HG03520 (cell line): ENCODE results near the gene TP53RK.
"Not testable (repeated sequence)": the region's sequence is repeated elsewhere in the genome, so short reads cannot be mapped to it uniquely, and the experiment has no call there.

Experiments used
- ATAC-seq: cut with Tn5 transposase; IDR thresholded peaks from one replicate; pipeline ENCODE4 v1.9.1; 2021; ENCODE audit warnings: mild to moderate bottlenecking, moderate library complexity; ENCODE audit not compliant: unreplicated experiment

TP53RK gene

DNA sequence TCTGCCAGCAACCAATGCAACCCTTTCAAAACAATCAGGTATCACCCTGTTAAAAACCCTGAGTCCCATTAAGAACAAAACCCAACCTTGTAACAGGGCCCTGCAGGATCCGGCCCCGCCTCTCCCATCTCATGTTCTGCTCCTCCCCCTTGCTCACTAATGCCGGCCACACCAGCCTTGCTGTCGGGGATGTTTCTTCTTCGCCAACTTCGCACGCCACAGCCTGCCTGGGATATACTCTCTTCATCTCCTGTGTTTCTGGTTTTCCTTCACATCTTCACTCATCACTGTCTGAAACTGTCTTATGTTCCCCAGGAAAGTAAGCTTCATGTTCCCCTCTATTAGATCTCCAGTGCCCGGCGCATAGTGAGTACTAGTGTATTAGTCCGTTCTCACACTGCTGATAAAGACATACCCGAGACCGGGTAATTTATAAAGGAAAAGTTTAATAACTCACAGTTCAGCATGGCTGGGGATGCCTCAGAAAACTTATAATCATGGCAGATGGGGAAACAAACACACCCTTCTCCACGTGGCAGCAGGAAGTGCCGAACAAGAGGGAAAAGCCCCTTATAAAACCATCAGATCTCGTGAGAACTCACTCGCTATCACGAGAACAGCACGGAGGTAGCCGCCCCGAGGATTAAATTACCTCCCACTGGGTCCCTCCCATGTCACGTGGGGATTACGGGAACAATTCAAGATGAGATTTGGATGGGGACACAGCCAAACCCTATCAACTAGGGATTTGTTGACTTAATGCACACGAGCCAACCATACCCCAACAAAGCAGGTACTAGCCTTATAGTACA is 5.1 kb downstream of the TP53RK start:
- no peak for ATAC-seq

GRCh38 chr20:46683668-46683938 is 5.6 kb downstream of the TP53RK start:
- ATAC-seq: no peak

DNA sequence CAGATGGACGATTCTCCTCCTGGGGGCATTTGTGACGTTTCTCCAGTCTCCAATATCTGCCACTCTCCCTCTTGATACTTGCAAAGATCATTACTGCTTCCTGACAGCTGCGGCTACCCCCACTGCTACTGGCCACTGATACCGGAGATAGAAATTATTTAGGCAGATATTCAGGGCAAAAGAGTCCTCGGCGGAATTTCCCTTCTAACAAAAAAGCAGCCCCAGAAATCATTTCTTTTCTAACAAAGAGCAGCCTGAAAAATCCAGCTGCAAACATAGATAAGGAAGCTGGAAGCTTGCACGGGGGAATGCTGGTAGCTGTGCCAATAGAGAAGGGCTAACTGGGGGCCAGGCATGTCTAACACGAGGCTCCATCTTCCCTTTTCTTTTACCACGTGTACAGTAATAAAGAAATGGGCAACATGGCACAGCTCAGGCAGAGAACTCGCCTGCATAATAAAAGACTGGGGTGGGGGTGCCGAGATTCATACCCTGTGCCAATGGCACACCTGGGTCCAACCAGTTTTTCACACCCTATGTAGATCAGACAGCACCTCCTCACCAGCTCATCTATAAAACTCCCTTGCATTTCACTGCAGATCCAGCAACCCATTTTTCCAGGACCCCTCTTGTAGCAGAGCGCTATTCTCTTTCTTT is 6.1 kb downstream of the TP53RK start:
- ATAC-seq: no peak

- no peak for ATAC-seq
Measured at GRCh38 chr20:46682063-46682821, 7.0 kb downstream of the TP53RK start.

GRCh38 chr20:46681032-46681854 is 8.0 kb downstream of the TP53RK start:
- no peak for ATAC-seq

DNA sequence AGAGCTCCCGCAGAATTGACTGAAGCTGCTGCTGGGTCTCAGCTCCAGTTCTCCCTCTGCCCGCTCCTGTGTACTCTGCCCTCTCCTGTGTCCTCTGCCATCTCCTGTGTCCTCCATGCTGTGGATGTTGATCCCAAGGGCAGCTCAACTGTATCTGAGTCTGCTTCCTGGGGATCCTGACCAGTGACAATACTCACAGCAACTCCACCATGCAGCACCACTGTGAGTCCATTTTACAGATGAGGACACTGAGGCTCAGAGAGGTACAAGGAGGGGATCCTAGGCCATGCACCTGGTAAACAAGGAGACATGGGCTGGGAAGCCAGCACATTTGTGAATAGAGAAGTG is 8.6 kb downstream of the TP53RK start:
- ATAC-seq: no peak

DNA sequence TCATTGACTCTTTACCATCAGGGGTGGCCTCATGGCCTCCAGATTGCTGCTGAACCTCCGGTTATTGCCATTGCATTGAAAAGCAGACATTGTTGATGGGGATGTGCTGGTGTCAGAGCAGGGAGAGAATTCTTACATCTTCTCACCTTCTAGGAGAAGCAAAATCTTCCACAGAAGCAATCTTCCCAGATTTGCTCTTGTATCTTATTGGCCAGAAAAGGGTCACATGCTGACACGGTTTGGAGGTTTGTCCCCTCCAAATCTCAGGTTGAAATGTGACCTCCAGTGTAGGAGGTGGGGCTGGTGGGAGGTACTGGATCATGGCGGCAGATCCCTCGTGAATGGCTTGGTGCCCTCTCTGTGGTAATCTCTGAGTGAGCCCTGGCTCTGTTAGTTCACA is 10.7 kb downstream of the TP53RK start:
- no peak for ATAC-seq

- no peak for ATAC-seq
Measured at GRCh38 chr20:46677608-46678007, 11.6 kb downstream of the TP53RK start.

DNA sequence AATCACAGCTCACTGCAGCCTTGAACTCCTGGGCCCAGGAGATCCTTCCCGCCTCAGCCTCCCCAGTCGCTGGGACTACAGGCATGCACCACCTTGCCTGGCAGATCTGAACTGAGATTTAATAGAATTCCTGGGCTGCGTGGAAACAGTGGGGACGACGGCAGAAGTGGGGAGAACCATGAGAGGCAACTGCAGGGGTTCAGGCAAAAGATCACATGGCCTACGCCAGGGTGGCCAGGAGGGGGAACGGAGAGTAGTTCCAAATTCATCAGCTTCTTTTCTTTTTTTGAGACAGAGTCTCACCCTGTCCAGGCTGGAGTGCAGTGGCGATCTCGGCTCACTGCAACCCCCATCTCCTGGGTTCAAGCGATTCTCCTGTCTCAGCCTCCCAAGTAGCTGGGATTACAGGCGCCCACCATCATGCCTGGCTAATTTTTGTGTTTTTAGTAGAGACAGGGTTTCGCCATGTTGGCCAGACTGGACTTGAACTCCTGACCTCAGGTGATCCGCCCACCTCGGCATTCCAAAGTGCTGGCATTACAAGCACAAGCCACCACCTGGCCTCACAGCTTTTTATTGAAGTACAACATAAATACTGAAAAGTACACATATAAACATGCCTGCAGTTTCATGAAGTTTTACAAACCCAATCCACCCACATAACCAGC is 12.5 kb downstream of the TP53RK start:
- not testable (repeated sequence) for ATAC-seq

DNA sequence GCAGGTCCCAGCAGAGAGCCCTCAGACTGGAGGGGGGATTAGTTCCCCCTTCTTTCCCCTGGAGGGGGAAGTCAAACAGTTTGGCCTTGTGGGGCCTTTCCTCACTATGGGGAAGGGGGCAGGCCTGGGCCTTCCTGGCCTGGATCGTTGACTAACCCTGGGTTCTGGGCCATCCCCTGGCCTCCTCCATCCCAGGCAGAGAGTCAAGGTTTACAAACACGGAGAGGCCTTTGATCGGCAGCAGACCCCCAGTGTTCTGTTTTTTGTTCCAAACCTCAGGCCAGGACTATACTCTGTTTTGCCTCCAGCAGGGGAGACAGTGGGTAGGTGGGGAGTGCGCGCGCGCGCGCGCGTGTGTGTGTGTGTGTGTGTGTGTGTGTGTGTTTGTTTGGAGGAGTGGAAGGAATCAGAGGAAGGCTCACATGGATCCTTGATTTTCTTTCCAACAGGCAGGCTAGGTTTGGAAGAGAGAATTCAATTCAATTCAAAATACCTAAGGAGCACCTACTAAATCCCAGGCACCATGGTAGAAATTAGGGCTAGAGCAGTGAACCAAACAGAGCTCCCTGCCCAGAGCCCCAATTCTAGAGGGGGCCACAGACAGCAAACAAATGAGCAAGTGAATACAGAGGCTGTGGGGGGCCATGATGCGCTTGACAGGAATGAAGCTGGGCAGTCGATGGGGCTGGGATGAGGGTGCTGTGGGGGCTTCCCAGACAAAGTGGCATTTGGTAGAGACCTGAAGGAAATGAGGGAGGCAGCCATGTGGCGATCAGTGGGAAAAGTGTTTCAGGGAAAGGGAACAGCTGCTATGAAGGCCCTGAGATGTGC is 14.8 kb downstream of the TP53RK start:
- ATAC-seq: no peak

DNA sequence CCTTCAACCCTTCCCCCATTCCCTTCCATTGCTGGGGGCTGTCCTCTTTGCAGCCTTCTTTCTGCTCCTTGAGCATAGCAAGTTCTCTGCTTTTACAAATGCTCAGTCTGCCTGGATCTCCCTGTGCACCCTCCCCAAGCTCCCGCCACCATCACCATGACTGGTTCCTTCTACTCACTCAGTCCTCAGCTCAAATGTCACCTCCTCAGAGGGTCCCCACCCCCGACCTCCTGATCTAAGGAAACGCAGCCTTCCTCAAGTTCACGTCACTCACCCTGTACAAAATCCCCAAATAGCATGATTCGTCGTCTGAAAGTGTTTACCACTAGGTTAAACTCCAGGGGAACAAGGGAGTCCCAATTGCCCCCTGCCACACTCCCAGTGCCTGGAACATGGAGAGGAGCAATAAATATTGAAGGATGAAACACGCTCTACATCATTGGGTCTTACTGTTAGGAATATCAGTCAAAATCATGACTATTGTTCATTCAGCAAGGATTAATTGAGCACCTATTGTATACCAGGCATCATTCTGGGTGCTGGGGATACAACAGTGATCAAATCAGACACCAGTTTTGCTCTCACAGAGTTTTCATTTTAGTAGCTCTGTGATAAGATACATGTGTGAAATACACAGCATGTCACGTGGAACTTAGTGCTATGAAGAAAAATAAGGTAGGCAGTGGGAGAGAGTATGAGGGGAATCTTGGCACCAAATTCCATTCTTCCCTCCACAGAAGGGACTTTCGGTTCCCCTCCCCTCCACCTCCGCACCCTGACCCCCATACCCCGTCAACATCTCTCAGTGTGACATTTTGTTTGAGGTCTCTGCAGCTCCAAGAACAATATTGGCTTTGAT is 15.6 kb downstream of the TP53RK start:
- ATAC-seq: no peak

DNA sequence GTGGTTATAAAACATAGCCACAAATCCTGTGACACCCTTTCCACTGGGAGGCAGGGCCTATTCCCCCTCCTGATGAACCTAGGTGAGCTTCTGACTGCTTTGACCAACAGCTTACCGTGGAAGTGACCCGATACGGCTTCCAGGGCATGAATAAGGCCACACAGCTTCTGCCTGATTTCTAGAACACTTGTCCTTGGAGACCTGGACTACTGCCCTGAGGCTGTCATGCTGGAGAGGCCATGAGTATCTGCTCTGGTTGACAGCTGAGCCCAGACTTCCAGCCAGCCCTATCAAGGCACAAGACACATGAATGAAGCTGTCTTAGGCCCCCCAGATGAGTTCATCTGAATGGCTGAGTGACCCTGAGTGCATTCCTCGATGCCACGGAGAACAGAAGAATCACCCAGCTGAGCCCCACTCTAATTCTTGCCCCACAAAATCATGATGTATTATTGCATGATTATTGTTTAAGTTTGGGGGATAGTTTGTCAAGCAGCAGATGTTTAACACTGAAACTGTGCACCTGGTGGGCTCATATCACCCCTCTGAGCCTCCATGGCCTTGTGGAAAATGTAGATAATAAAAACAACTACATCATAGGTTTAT is 16.6 kb downstream of the TP53RK start:
- no peak for ATAC-seq

DNA sequence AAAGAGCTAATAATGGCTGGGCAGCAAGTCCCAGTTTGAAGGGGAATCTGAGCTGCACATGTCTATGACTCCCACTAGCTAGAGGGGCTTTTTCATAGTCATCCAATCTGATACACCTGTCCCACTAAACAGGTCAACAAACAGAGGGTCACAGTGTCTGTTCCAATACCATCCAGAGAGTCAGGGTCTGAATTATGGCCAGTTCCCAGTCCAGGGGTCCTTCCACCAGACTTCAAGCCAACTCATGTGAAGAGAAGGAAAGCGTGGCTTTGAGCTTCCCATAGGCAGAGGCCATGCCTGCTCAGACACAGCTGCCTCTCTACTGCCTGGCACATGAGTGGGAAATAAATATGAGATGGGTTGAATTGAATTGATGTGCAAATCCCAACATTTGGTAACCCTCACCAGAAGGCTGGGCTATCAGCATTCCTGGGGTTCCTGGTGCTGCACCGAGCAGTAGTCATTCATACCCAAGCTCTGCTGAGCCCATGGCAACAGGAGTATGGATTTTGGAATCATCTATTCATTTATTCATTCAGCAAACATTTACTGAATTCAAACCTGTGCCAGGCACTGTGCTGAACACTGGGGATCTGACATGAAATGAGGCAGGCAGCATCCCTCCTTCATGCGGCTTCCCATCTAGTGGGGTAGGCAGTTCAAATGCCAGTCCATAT is 17.2 kb downstream of the TP53RK start:
- ATAC-seq: no peak

GRCh38 chr20:46670585-46671584 is 18.4 kb downstream of the TP53RK start:
- no peak for ATAC-seq

DNA sequence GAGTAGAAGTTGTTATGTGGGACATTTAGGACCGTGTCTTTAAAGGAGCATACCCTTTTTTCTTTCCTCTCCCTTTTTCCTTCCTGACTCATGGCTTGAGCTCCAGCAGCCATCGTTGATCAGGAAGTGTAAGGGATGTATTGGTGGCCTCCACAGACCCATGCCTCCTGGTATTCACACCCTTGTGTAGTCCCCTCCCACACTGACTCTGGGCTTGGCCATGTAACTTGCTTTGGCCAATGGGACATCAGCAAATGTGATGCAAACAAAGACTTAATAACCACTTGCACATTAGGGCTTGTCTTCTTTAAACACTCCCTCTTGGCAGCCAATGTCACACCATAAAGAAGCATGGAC is 19.0 kb downstream of the TP53RK start:
- no peak for ATAC-seq

GRCh38 chr20:46666818-46667515 is 22.3 kb downstream of the TP53RK start:
- no peak for ATAC-seq
